ENCODE results near the gene GPHN. TPM values are rescaled to one million over a fixed set of nuclear protein-coding genes. Genes with fewer than 3 reads are reported as not detected.

GPHN gene
- total and polyA plus RNA-seq, 2 of the 8 experiments (the other 6 are each of a cell fraction or from before 2014, with no cell fraction given) = 6.0 to 16.0 TPM

GRCh38 chr14:67141146-67141900, 633.4 kb downstream of the GPHN start (continued):
- TF ChIP-seq CHD7 (IDR thresholded peaks at IDR 0.05; ENCODE audit: insufficient replicate concordance, low read length) (no peak), YY1 (IDR thresholded peaks at IDR 0.05; ENCODE audit: low read depth, low read length) (no peak)

All from H1 (cell line).